HG03520 (cell line): Measurements from ENCODE around the gene C2orf15.
"Not testable (repeated sequence)": the region's sequence is repeated elsewhere in the genome, so short reads cannot be mapped to it uniquely, and the experiment has no call there.

Source experiments
- ATAC-seq: cut with Tn5 transposase; IDR thresholded peaks from one replicate; pipeline ENCODE4 v1.9.1; 2021; ENCODE audit warnings: mild to moderate bottlenecking, moderate library complexity; ENCODE audit not compliant: unreplicated experiment

C2orf15 gene

GRCh38 chr2:99159594-99159993, 18.1 kb downstream of the C2orf15 start:
- no peak for ATAC-seq

DNA sequence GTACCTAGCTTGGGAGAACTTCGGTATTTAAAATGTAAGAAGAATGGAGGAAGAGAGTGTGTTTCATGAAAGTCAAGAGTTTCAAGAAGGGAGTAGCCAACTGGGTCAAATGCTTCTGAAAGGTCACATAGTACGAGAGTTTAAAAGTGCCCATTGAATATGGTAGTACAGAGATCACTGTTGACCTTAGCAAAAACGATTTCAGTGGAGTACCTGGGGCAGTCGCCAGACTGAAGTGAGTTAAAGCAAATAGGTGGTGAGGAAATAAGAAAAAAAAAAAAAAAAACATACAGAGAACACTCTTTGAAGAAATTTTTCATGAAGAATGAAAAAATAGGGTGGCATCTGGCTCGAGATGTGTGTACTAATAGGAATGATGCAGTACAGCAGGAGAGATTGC, 24.7 kb downstream of the C2orf15 start:
- no peak for ATAC-seq

- no peak for ATAC-seq
These were observed 28.0 kb downstream of the C2orf15 start for GRCh38 chr2:99169534-99169933.

- no peak for ATAC-seq
These were observed 30.1 kb downstream of the C2orf15 start for GRCh38 chr2:99171377-99172140.

DNA sequence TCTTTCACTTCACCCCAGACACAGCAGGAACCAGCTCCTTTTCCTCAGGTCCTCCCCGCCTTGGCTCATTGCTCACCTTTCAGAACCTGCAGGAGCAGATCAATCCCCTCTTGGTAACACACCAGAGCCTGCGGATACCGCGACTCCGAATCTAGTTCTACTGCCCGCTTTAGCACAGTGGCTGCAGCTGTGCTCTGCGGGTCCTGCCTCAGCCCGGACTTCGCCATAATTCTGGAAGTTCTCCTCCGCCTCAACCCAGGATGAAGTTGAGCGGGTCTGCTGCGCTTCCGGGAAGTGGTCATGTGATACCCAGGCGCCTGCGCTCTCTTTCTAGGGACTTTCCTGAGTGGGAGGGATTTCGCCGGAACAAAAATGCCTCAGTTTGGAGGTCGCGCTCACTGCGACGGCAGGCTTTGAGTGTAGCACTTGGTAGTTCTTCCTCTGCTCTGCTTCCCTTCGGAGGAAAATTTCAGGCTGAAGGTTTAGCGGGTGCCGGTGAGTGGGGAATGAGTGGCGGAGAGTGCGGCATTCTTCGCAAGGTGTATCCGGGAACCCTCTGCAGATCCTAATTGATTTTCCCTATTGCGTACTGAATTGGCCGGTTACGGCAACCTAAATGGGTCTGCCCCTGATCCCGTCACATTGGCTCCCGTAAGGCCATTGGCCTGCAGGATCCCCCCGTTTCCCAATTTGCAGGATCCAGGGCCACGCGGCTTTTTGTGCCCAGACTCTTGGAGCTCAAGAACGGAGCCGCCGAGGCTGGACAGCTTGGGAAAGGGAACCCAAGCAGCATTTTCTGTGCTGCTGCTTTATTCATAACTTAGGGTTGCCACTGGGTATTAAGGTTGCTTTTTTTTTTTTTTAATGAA, 39.5 kb downstream of the C2orf15 start, which contains the start of the genes MITD1 and MRPL30:
TSS of gene MITD1 (minus strand) at position 304 of the 869 bp plus-strand sequence. CDS start at position 227, 77 bp downstream.
TSS of gene MRPL30 (plus strand) at position 430 of the 869 bp plus-strand sequence. CDS start 5,020 bp downstream, outside the sequence.
- peak; percentile 93 for ATAC-seq

GRCh38 chr2:99181624-99182000, 40.1 kb downstream of the C2orf15 start:
- no peak for ATAC-seq

- ATAC-seq = no peak
These were observed 41.5 kb downstream of the C2orf15 start for GRCh38 chr2:99183025-99183424.

DNA sequence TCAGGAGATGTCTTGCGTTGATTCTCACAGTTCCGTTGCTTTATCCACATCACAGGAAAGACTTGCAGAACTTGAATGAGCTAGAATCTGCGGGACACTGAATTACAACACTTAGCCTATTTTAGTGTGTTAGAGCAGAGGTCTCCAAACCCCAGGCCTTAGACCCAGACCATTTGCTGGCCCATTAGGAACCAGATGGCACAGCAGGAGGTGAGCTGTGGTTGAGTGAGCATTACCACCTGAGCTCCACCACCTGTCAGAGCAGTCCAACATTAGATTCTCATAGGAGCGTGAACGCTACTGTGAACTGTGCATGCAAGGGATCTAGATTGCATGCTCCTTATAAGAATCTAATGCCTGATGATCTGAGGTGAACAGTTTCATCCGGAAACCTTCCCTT, 43.3 kb downstream of the C2orf15 start:
- no peak for ATAC-seq

DNA sequence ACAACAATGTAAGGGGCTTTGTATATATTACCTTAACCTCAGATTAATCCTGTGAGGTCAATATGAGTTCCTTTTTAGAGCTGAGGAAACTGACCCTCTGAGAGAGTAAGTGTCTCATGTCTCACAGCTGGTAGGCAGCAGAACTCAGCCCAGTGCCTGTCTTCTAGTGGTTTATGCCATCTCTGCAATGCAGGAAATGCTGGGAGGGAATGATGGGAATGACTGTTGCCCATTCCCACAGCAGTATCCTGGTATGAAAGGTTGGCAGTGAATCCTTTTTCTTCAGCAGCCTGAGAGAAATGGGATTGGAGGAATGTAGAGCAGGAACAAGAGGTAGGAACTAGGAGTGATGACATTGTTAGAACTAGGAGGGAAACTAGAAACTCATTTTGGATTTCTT, 45.5 kb downstream of the C2orf15 start:
- ATAC-seq = no peak

DNA sequence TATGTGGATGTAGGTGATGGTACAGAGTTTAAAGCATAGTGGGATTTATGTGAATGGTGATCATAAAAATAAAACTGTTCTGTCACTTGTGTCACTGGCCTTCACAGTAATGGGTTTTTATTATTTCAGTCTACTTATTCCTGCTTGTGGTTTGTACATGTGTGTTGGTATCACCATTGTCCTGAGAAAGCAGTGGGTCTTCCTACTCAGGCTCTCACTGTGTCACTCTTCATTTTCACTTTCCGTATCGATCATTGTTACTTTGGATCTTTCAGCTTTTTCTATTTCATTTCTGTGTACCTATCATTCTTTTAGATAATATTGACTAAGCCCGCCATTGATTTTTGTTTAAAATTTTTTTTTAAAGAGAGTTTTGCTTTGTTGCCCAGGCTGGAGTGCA, 46.9 kb downstream of the C2orf15 start:
- ATAC-seq = no peak

GRCh38 chr2:99190548-99190947, 49.0 kb downstream of the C2orf15 start:
- no peak for ATAC-seq

- not testable (repeated sequence) for ATAC-seq
These were observed 50.9 kb downstream of the C2orf15 start for GRCh38 chr2:99192364-99192763.

- ATAC-seq = no peak
These were observed 56.8 kb downstream of the C2orf15 start for GRCh38 chr2:99198103-99198841.

DNA sequence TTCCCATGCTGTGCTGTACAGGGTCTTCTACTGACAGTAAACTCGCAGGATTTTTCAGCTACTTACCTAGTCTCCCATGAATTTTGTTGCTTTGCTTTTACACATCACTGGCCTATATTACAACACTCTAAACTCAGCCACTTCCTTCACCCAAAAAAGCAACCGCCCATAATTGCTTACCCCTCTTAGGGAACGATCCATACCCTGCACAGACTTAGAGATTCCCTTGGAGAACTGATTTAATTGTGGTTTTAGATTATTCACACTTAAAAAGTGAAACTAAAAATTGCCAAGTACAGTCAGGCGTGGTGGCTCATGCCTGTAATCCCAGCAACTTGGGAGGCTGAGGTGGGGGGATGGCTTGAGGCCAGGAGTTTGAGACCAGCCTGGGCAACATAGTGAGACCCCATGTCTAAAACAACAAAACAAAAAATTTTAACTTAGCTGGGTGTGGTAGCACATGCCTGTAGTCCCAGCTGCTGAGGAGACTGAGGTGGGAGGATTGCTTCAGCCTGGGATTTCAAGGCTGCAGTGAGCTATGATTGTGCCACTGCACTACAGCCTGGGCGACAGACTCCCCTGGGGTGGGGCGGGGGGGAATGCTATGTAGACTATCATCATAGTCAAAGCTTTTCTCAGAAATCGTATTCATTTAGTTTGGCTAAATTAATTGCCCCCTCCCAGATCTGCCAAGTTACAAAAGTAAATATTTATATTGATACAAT, 58.7 kb downstream of the C2orf15 start:
- ATAC-seq = no peak
